ENCODE measurements around the gene HCRTR1. TPM values are rescaled to one million over a fixed set of nuclear protein-coding genes. Genes with fewer than 3 reads are reported as not detected.

Gene HCRTR1
- polyA plus RNA-seq, 1 of the 3 experiments (the other 2 are of a cell fraction) = 0.03 TPM

DNA sequence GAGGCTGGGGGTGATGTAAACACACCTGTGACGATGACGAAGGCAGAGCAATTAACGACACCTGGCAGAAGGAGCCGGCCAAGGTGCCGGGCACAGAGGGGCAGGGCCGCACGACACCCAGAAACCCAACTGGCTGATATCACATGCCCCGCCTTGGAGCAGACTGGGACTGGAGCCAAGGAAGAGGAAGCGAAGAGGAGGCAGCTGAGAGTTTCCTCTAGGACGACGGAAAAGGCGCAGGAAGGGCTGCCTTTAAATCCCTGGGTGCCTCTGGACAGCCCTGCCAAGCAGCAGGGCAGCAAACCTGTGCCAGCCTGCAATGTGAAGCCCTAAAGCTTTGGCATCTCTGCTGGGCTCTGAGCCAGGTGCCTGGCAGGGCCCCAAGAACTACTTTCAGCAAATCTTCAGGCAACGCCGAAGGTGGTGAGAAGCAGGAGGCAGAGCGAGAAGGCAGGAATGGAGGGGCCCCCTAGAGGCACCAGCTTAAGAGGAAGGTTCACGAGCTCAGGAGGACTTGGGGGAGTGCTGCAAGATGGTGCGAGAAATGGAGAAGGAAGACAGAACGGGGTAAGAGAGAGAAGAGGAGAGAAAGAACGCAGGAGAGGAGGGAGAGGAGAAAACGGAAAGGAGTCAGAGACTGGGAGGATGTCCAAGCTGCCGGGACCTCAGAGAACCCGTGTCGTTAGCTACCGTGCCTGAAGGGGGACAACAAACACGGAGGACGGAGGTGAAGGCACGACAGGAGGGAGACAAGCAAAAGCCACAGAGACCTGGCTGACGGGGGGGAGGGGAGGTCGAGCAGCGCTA is 52.5 kb downstream of the HCRTR1 start (continued):
- TF ChIP-seq, protein P1, sequence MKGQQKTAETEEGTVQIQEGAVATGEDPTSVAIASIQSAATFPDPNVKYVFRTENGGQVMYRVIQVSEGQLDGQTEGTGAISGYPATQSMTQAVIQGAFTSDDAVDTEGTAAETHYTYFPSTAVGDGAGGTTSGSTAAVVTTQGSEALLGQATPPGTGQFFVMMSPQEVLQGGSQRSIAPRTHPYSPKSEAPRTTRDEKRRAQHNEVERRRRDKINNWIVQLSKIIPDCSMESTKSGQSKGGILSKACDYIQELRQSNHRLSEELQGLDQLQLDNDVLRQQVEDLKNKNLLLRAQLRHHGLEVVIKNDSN (IDR thresholded peaks at IDR 0.05; ENCODE audit: borderline replicate concordance, low read depth) = no peak
- TF ChIP-seq EP300 (IDR thresholded peaks at IDR 0.05; ENCODE audit: borderline replicate concordance in 1 of 2, low read depth in 1 of 2, low read length in 1 of 2) = no peak
- TF ChIP-seq POLR2AphosphoS5 (IDR thresholded peaks at IDR 0.05; ENCODE audit: low read depth, low read length) = no peak
- peak; percentile 50; the same call in 1 of the 2 replicates for TF ChIP-seq TCF12 (IDR thresholded peaks at IDR 0.05)

DNA sequence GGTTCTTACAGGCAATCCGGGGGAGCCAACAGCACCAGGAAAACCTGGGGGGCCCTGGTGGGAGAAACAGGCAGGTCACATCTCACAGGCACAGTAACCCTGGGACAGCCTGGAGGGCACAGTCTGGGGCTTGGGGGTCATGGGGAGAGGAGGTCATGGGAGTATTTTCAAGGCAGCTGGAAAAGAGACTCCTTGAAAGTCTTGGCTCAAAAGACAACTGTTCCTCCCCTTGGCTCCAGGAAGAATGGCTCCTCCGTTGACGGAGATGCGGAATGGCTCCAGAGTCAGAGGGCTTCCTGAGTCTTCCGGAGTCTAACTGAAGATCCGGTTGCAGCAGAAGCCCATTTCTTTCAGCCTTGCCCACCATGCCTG is 53.1 kb downstream of the HCRTR1 start:
- TF ChIP-seq, protein P1 (IDR thresholded peaks at IDR 0.05; ENCODE audit: borderline replicate concordance, low read depth) = no peak
- no peak for TF ChIP-seq EP300 (IDR thresholded peaks at IDR 0.05; ENCODE audit: borderline replicate concordance in 1 of 2, low read depth in 1 of 2, low read length in 1 of 2)
- no peak for TF ChIP-seq JUND (IDR thresholded peaks at IDR 0.05)
- TF ChIP-seq, protein P2, sequence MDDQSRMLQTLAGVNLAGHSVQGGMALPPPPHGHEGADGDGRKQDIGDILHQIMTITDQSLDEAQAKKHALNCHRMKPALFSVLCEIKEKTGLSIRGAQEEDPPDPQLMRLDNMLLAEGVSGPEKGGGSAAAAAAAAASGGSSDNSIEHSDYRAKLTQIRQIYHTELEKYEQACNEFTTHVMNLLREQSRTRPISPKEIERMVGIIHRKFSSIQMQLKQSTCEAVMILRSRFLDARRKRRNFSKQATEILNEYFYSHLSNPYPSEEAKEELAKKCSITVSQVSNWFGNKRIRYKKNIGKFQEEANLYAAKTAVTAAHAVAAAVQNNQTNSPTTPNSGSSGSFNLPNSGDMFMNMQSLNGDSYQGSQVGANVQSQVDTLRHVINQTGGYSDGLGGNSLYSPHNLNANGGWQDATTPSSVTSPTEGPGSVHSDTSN (IDR thresholded peaks at IDR 0.05) = no peak
- TF ChIP-seq SMC3 (IDR thresholded peaks at IDR 0.05; ENCODE audit: low read depth, low read length) = no peak
- no peak for TF ChIP-seq MEF2A (IDR thresholded peaks at IDR 0.05; ENCODE audit: borderline replicate concordance, low read depth)
- TF ChIP-seq SIN3A (IDR thresholded peaks at IDR 0.05; ENCODE audit: borderline replicate concordance, low read depth, low read length) = no peak
- TF ChIP-seq TEAD4 (IDR thresholded peaks at IDR 0.05; ENCODE audit: borderline replicate concordance, insufficient read depth) = no peak
- no peak for TF ChIP-seq FOXJ3 (CRISPR knock-in tag; IDR thresholded peaks at IDR 0.05)
- TF ChIP-seq YY1 (IDR thresholded peaks at IDR 0.05; ENCODE audit: low read depth) = no peak
- POLR2A ChIA-PET = no interaction called here
- H2AFZ ChIP-seq (ENCODE audit: low read depth) = no peak overlapping the region

More for the DNA sequence above, 53.1 kb downstream of the HCRTR1 start:
- Histone ChIP-seq H3K27ac (ENCODE audit: low read depth in 2 of 2, low read length in 1 of 2) (no peak overlapping the region), H3K36me3 (replicated peaks in 1 of 2; ENCODE audit: control insufficient read depth in 1 of 2, insufficient read depth in 2 of 2, low read length in 1 of 2) (no peaks in the 10 kb centered on the region), H3K4me2 (peak overlapping the region; percentile 56; the same call in 1 of the 2 replicates), H3K4me3 (ENCODE audit: low read depth in 2 of 2, low read length in 1 of 2) (no peak overlapping the region), H3K27me3 (ENCODE audit: insufficient read depth) (no peaks in the 10 kb centered on the region), H3F3A (replicated peaks; ENCODE audit: insufficient read depth) (no peaks in the 10 kb centered on the region), H3K9me2 (no peaks in the 10 kb centered on the region), H3K79me2 (ENCODE audit: insufficient read depth) (no peaks in the 10 kb centered on the region), H3K9ac (no peak overlapping the region), H3K4me1 (ENCODE audit: control insufficient read depth in 1 of 2, insufficient read depth in 2 of 2, low read depth in 1 of 2, low read length in 1 of 2) (peaks cover 18 to 50% of the 10 kb centered on the region in 2 experiments), H4K20me1 (ENCODE audit: insufficient read depth) (no peaks in the 10 kb centered on the region), H3K9me3 (no peaks in the 10 kb centered on the region)
- WGBS (ENCODE audit: low lambda C conversion rate) = 89% methylated on average over 1 of the region's 6 CpGs
- CTCF ChIA-PET = interaction anchor here (0.8 to 4.9 kb wide), 14 partner anchors 10 to 293 kb away, joined by 3 to 39 read pairs (median 4); partner anchors contain the start of genes ADGRB2 and COL16A1
- DNase-seq = no peak
